ENCODE measurements around the gene ETFDH.

- TF ChIP-seq, protein P1, sequence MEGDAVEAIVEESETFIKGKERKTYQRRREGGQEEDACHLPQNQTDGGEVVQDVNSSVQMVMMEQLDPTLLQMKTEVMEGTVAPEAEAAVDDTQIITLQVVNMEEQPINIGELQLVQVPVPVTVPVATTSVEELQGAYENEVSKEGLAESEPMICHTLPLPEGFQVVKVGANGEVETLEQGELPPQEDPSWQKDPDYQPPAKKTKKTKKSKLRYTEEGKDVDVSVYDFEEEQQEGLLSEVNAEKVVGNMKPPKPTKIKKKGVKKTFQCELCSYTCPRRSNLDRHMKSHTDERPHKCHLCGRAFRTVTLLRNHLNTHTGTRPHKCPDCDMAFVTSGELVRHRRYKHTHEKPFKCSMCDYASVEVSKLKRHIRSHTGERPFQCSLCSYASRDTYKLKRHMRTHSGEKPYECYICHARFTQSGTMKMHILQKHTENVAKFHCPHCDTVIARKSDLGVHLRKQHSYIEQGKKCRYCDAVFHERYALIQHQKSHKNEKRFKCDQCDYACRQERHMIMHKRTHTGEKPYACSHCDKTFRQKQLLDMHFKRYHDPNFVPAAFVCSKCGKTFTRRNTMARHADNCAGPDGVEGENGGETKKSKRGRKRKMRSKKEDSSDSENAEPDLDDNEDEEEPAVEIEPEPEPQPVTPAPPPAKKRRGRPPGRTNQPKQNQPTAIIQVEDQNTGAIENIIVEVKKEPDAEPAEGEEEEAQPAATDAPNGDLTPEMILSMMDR (IDR thresholded peaks at IDR 0.05; ENCODE audit: insufficient read depth, low read length), result no peak
- TF ChIP-seq SPI1 (IDR thresholded peaks at IDR 0.05; ENCODE audit: borderline replicate concordance, low read depth) (no peak), POLR2AphosphoS5 (IDR thresholded peaks at IDR 0.05; ENCODE audit: low read depth) (no peak), GABPA (IDR thresholded peaks at IDR 0.05; ENCODE audit: low read depth) (no peak)
- TF ChIP-seq, protein P2, sequence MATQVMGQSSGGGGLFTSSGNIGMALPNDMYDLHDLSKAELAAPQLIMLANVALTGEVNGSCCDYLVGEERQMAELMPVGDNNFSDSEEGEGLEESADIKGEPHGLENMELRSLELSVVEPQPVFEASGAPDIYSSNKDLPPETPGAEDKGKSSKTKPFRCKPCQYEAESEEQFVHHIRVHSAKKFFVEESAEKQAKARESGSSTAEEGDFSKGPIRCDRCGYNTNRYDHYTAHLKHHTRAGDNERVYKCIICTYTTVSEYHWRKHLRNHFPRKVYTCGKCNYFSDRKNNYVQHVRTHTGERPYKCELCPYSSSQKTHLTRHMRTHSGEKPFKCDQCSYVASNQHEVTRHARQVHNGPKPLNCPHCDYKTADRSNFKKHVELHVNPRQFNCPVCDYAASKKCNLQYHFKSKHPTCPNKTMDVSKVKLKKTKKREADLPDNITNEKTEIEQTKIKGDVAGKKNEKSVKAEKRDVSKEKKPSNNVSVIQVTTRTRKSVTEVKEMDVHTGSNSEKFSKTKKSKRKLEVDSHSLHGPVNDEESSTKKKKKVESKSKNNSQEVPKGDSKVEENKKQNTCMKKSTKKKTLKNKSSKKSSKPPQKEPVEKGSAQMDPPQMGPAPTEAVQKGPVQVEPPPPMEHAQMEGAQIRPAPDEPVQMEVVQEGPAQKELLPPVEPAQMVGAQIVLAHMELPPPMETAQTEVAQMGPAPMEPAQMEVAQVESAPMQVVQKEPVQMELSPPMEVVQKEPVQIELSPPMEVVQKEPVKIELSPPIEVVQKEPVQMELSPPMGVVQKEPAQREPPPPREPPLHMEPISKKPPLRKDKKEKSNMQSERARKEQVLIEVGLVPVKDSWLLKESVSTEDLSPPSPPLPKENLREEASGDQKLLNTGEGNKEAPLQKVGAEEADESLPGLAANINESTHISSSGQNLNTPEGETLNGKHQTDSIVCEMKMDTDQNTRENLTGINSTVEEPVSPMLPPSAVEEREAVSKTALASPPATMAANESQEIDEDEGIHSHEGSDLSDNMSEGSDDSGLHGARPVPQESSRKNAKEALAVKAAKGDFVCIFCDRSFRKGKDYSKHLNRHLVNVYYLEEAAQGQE (IDR thresholded peaks at IDR 0.05; ENCODE audit: insufficient replicate concordance, low read depth), result no peak
Measured at GRCh38 chr4:158657291-158657690, 14.8 kb upstream of the ETFDH start.
